GM18508 (cell line): Measurements from ENCODE around the gene SPINK13.
"Not testable (repeated sequence)": the region's sequence is repeated elsewhere in the genome, so short reads cannot be mapped to it uniquely, and the experiment has no call there.

Experiments
- ATAC-seq: cut with Tn5 transposase; IDR thresholded peaks from one replicate; pipeline ENCODE4 v1.9.1; 2021; ENCODE audit warnings: moderate number of reproducible peaks; ENCODE audit not compliant: insufficient read depth, unreplicated experiment

SPINK13 gene

GRCh38 chr5:148311484-148311883, 42.9 kb downstream of the SPINK13 start:
- no peak for ATAC-seq

GRCh38 chr5:148312153-148312552, 43.6 kb downstream of the SPINK13 start, which contains the start of gene SPINK7:
SPINK7 (plus strand) TSS chr5:148312423; CDS start chr5:148312484, 61 bp downstream.
- ATAC-seq: no peak

GRCh38 chr5:148314187-148314586, 45.6 kb downstream of the SPINK13 start:
- ATAC-seq: no peak

GRCh38 chr5:148314731-148315130, 46.1 kb downstream of the SPINK13 start:
- no peak for ATAC-seq

GRCh38 chr5:148320011-148320963, 51.7 kb downstream of the SPINK13 start:
- not testable (repeated sequence) for ATAC-seq

GRCh38 chr5:148333262-148333849, 64.8 kb downstream of the SPINK13 start:
- no peak for ATAC-seq

- ATAC-seq: no peak
Observed at GRCh38 chr5:148335259-148335658, 66.7 kb downstream of the SPINK13 start, which contains the start of gene SPINK9. SPINK9 (plus strand) TSS chr5:148335559; CDS start chr5:148335614, 55 bp downstream.
